H1 (cell line): ENCODE data around the gene UBXN11. TPM values are rescaled to one million over a fixed set of nuclear protein-coding genes. Genes with fewer than 3 reads are reported as not detected.

Experiments
- CTCF ChIA-PET: fragments of 300-600 bp; sonication (Branson Sonifier 250); formaldehyde crosslinking; loops from one replicate; lab custom pipeline; 2021; ENCODE audit not compliant: partially characterized antibody; lab: Charles Lee
- POLR2A ChIA-PET: fragments of 300-600 bp; sonication (Branson Sonifier 250); formaldehyde crosslinking; loops from one replicate; lab custom pipeline; 2021; ENCODE audit warnings: inconsistent platforms; ENCODE audit not compliant: partially characterized antibody; lab: Charles Lee
- DNase-seq, 2 experiments: peaks; one replicate each; pipeline versions ENCODE4 v3.0.0 to v3.0.0-alpha.2; 2010 to 2022; ENCODE audit warnings: low spot score in 2 of 2, low read depth in 1 of 2, mixed read lengths in 1 of 2
- FAIRE-seq: peaks from 2 replicates; lab custom pipeline; 2011; peaks lifted over from hg19 to GRCh38; lab: Jason Lieb, UNC
- H2AFZ ChIP-seq: 2 replicates; pipeline ENCODE4 v1.8.1; 2012; ENCODE audit warnings: low read length, inconsistent platforms
- H2AK5ac ChIP-seq: 2 replicates; pipeline ENCODE4 v1.6.1; 2013; ENCODE audit warnings: low read depth, low read length
- H2BK120ac ChIP-seq: replicated peaks from 2 replicates; pipeline ENCODE3; 2013; ENCODE audit warnings: low read depth, low read length, inconsistent platforms
- H2BK12ac ChIP-seq: 2 replicates; pipeline ENCODE4 v1.6.1; 2013; ENCODE audit warnings: low read depth, low read length
- H2BK15ac ChIP-seq: 2 replicates; pipeline ENCODE4 v1.6.1; 2013; ENCODE audit warnings: low read length
- H2BK20ac ChIP-seq: 2 replicates; pipeline ENCODE4 v1.6.1; 2013; ENCODE audit warnings: low read length
- H2BK5ac ChIP-seq: 2 replicates; pipeline ENCODE4 v1.6.1; 2013; ENCODE audit warnings: low read depth, low read length
- H3K14ac ChIP-seq: 2 replicates; pipeline ENCODE4 v1.6.1; 2013; ENCODE audit warnings: inconsistent platforms; ENCODE audit not compliant: insufficient read length
- H3K18ac ChIP-seq: 2 replicates; pipeline ENCODE4 v1.6.1; 2013; ENCODE audit warnings: low read length; ENCODE audit errors: extremely low read depth
- H3K23ac ChIP-seq: 2 replicates; pipeline ENCODE4 v1.6.1; 2013; ENCODE audit warnings: inconsistent platforms; ENCODE audit not compliant: insufficient read length
- H3K23me2 ChIP-seq: 2 replicates; pipeline ENCODE4 v1.6.1; 2013; ENCODE audit warnings: low read depth, low read length
- H3K27ac ChIP-seq: 2 replicates; pipeline ENCODE4 v1.6.1; 2011; ENCODE audit warnings: low read depth, low read length, inconsistent platforms
- H3K27me3 ChIP-seq, 4 experiments: replicated peaks in 1 of 4; 1 replicate in 1 of 4; 2 replicates in 3 of 4; pipeline versions ENCODE4 v1.6.1 to v1.8.1; 2011 to 2013; ENCODE audit warnings: low read length in 3 of 4, mild to moderate bottlenecking in 3 of 4, inconsistent platforms in 2 of 4, mixed read lengths in 2 of 4, moderate library complexity in 1 of 4; ENCODE audit not compliant: control insufficient read depth in 3 of 4, insufficient read depth in 3 of 4; ENCODE audit errors: extremely low read depth in 1 of 4
- H3K36me3 ChIP-seq, 4 experiments: 2 replicates each; pipeline versions ENCODE4 v1.6.1 to v1.8.1; 2011 to 2013; ENCODE audit warnings: mild to moderate bottlenecking in 4 of 4, low read length in 3 of 4, moderate library complexity in 2 of 4, control low read depth in 1 of 4, inconsistent platforms in 1 of 4; ENCODE audit not compliant: insufficient read depth in 4 of 4, control insufficient read depth in 2 of 4
- H3K4ac ChIP-seq: replicated peaks from 2 replicates; pipeline ENCODE3; 2013; ENCODE audit warnings: low read length, low read depth, mixed read lengths, inconsistent platforms; ENCODE audit not compliant: insufficient read length
- H3K4me1 ChIP-seq, 4 experiments: replicated peaks in 1 of 4; 1 replicate in 1 of 4; 2 replicates in 3 of 4; pipeline versions ENCODE4 v1.6.1 to v1.8.1; 2011 to 2013; ENCODE audit warnings: low read length in 3 of 4, inconsistent platforms in 2 of 4, mixed read lengths in 1 of 4; ENCODE audit not compliant: insufficient read depth in 4 of 4, control insufficient read depth in 3 of 4
- H3K4me2 ChIP-seq, 2 experiments: 2 replicates each; pipeline versions ENCODE4 v1.6.1 to v1.8.1; 2011 to 2013; ENCODE audit warnings: low read depth in 2 of 2, low read length in 2 of 2, control low read depth in 1 of 2, inconsistent platforms in 1 of 2, mild to moderate bottlenecking in 1 of 2; ENCODE audit not compliant: insufficient read depth in 1 of 2
- H3K4me3 ChIP-seq, 4 experiments: fragments of 200-600, 300-600 bp in 1 of 4; sonication (generic), shearing (Covaris generic), sonication (Bioruptor Twin) in 1 of 4; 2 replicates each; pipeline versions ENCODE4 v1.5.1 to v1.8.1; 2011 to 2016; ENCODE audit warnings: low read length in 4 of 4, low read depth in 3 of 4, control low read depth in 2 of 4, inconsistent platforms in 2 of 4, mild to moderate bottlenecking in 2 of 4, mixed read lengths in 1 of 4, moderate library complexity in 1 of 4; ENCODE audit not compliant: insufficient read depth in 2 of 4; ENCODE audit errors: extremely low read depth in 1 of 4
- H3K56ac ChIP-seq: replicated peaks from 2 replicates; pipeline ENCODE3; 2013; ENCODE audit warnings: low read depth, mild to moderate bottlenecking, mixed read lengths, low read length, inconsistent platforms; ENCODE audit not compliant: insufficient read length
- H3K79me1 ChIP-seq: 2 replicates; pipeline ENCODE4 v1.6.1; 2013; ENCODE audit warnings: low read depth, low read length, control low read depth
- H3K79me2 ChIP-seq, 2 experiments: 2 replicates each; pipeline versions ENCODE4 v1.6.1 to v1.8.1; 2012 to 2013; ENCODE audit warnings: low read length in 2 of 2, mild to moderate bottlenecking in 2 of 2, inconsistent platforms in 1 of 2; ENCODE audit not compliant: insufficient read depth in 2 of 2, control insufficient read depth in 1 of 2
- H3K9ac ChIP-seq, 4 experiments: replicated peaks in 1 of 4; 1 replicate in 1 of 4; 2 replicates in 3 of 4; pipeline versions ENCODE4 v1.6.1 to v1.8.1; 2011 to 2013; ENCODE audit warnings: low read depth in 3 of 4, low read length in 3 of 4, control low read depth in 2 of 4, mild to moderate bottlenecking in 2 of 4, moderate library complexity in 2 of 4, inconsistent platforms in 1 of 4; ENCODE audit errors: extremely low read depth in 1 of 4
- H3K9me3 ChIP-seq, 2 experiments: 2 replicates each; pipeline versions ENCODE4 v1.6.1 to v1.8.1; 2012 to 2013; ENCODE audit warnings: mild to moderate bottlenecking in 2 of 2, moderate library complexity in 2 of 2, control low read depth in 1 of 2, inconsistent platforms in 1 of 2, low read depth in 1 of 2, low read length in 1 of 2, mixed read lengths in 1 of 2; ENCODE audit not compliant: insufficient read depth in 2 of 2
- H4K20me1 ChIP-seq, 2 experiments: replicated peaks in 1 of 2; 2 replicates each; pipeline versions ENCODE3 to v1.8.1; 2011 to 2013; ENCODE audit warnings: inconsistent platforms in 2 of 2, low read length in 2 of 2, mild to moderate bottlenecking in 1 of 2; ENCODE audit not compliant: insufficient read depth in 2 of 2, control insufficient read depth in 1 of 2
- H4K5ac ChIP-seq: 2 replicates; pipeline ENCODE4 v1.6.1; 2013; ENCODE audit warnings: low read length, low read depth, mixed read lengths, inconsistent platforms; ENCODE audit not compliant: insufficient read length
- H4K8ac ChIP-seq: 2 replicates; pipeline ENCODE4 v1.8.0; 2013; ENCODE audit warnings: mild to moderate bottlenecking, moderate library complexity, low read length, inconsistent platforms; ENCODE audit not compliant: insufficient read depth; ENCODE audit errors: extremely low read depth
- H4K91ac ChIP-seq: replicated peaks from 2 replicates; pipeline ENCODE3; 2013; ENCODE audit warnings: low read length, mixed read lengths, inconsistent platforms; ENCODE audit not compliant: insufficient read length
- CEBPB ChIP-seq: IDR thresholded peaks from 2 replicates; pipeline ENCODE4 v1.6.1; 2012; ENCODE audit warnings: low read depth, low read length
- CHD2 ChIP-seq: IDR thresholded peaks from 2 replicates; pipeline ENCODE4 v1.6.1; 2012; ENCODE audit warnings: low read length, improper control_type of control experiment
- EGR1 ChIP-seq: IDR thresholded peaks from 2 replicates; pipeline ENCODE4 v1.6.1; 2011; ENCODE audit warnings: low read depth, low read length, borderline replicate concordance
- EP300 ChIP-seq, 2 experiments: IDR thresholded peaks; 1 replicate in 1 of 2; 2 replicates in 1 of 2; pipeline ENCODE4 v1.6.1; 2011 to 2012; ENCODE audit warnings: low read depth in 2 of 2, low read length in 2 of 2, mild to moderate bottlenecking in 2 of 2, borderline replicate concordance in 1 of 2, inconsistent platforms in 1 of 2, moderate library complexity in 1 of 2
- GTF2F1 ChIP-seq: IDR thresholded peaks from 2 replicates; pipeline ENCODE4 v1.6.1; 2012; ENCODE audit warnings: low read depth, low read length, improper control_type of control experiment, borderline replicate concordance
- SP1 ChIP-seq: IDR thresholded peaks from 2 replicates; pipeline ENCODE4 v1.6.1; 2011; ENCODE audit warnings: low read depth, low read length
- SP2 ChIP-seq: IDR thresholded peaks from 2 replicates; pipeline ENCODE4 v1.6.1; 2012; ENCODE audit warnings: mild to moderate bottlenecking, low read length, inconsistent platforms
- WGBS, 2 experiments: shearing (Covaris generic) in 1 of 2; methylation state at CpG; one replicate each; pipeline versions ENCODE4 v1.1.6 to v1.1.7; 2013 to 2015; ENCODE audit warnings: low lambda C conversion rate in 2 of 2, mixed read lengths in 2 of 2, inconsistent platforms in 1 of 2, low coverage in 1 of 2, missing lambda C conversion rate in 1 of 2; ENCODE audit not compliant: insufficient replicate concordance in 2 of 2, insufficient coverage in 1 of 2, insufficient read length in 1 of 2; ENCODE audit errors: extremely low coverage in 1 of 2, missing lambda C conversion rate in 1 of 2; 5-methylcytosine and 5-hydroxymethylcytosine counted together
- polyA plus RNA-seq, 7 experiments: library from polyadenylated mRNA; depleted of rRNA in 3 of 7; stranded (reverse) in 5 of 7; unstranded in 2 of 7; fragments of >200 nt in 5 of 7; fragments of 200-250 nt in 2 of 7; gene quantifications; 1 replicate in 5 of 7; 2 replicates in 1 of 7; 4 replicates in 1 of 7; pipeline versions ENCODE4 v1.2.1 to v1.2.3, GENCODE V29; 2011 to 2013; ENCODE audit warnings: missing spikeins in 2 of 7, mixed read lengths in 2 of 7
- total RNA-seq: library from RNA; stranded (reverse); fragmentation: NEBNext Ultra II Directional; extraction: Animal tissue kit (Norgen Biotek cat#: 25700); gene quantifications from 2 replicates; pipeline ENCODE4 v1.2.1, GENCODE V29; 2021
- TF ChIP-seq, protein P1 (sequence below): IDR thresholded peaks from 2 replicates; pipeline ENCODE4 v1.6.1; 2012; ENCODE audit warnings: low read length, inconsistent platforms
- TF ChIP-seq, protein P2 (sequence below): IDR thresholded peaks from 2 replicates; pipeline ENCODE4 v1.6.1; 2011; ENCODE audit warnings: low read length, improper control_type of control experiment

Gene UBXN11
- total and polyA plus RNA-seq, 2 of the 8 experiments (the other 6 are each of a cell fraction or from before 2014, with no cell fraction given): 6.3 to 10.4 TPM

DNA sequence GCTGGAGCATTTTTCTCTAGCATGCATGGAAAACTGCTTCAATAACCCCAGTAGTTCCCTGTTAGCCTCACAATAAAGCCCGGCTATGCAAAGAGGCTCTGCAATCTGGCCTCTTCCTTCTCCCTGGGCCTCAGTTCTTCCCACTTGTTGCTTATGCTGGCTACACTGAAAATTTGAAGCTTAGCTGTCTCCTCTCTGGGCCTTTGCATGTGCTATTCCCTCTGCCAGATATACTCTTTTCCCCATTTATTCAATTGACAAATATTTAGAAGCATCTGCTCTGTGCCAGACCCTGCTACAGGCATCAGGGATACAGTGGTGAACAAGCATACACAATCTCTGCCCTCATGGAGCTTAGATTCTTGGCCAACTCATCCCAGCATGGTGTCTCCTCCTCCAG, 32.2 kb upstream of the UBXN11 start:
- Histone ChIP-seq H2BK20ac (no peak overlapping the region), H2BK15ac (no peak overlapping the region), H3K23ac (no peak overlapping the region), H2AFZ (no peak overlapping the region), H3K27me3 (peaks cover 0 to 11% (median 5%) of the 10 kb centered on the region in 4 experiments; a peak in 5 of 7 replicates), H4K20me1 (no peaks in the 10 kb centered on the region), H3K4me2 (no peak overlapping the region), H4K5ac (no peak overlapping the region), H3K36me3 (no peaks in the 10 kb centered on the region), H3K4ac (no peak overlapping the region), H3K4me1 (peaks cover 3 to 12% (median 6%) of the 10 kb centered on the region in 4 experiments), H4K91ac (no peak overlapping the region), H3K79me2 (no peaks in the 10 kb centered on the region), H2BK12ac (0 out of 2 replicates have a peak overlapping the region, but pooled peaks have one; percentile 2), H4K8ac (no peak overlapping the region), H3K18ac (no peak overlapping the region), H3K9ac (no peak overlapping the region), H3K27ac (no peak overlapping the region), H2BK5ac (no peak overlapping the region), H2BK120ac (no peak overlapping the region), H3K9me3 (no peaks in the 10 kb centered on the region), H3K56ac (no peak overlapping the region), H2AK5ac (no peak overlapping the region), H3K14ac (no peak overlapping the region), H3K79me1 (no peaks in the 10 kb centered on the region), H3K23me2 (peaks cover 8% of the 10 kb centered on the region; the same call in 1 of the 2 replicates), H3K4me3 (no peak overlapping the region)
- CTCF ChIA-PET: interaction anchor here (0.6 to 57.0 kb wide), 15 partner anchors 9 to 482 kb away, joined by 3 to 1530 read pairs (median 4); partner anchors contain the start of genes SH3BGRL3 and UBXN11
- no peak for DNase-seq
- POLR2A ChIA-PET: interaction anchor here (4.4 to 6.1 kb wide), 2 partner anchors 10 to 73 kb away, joined by 32 to 44 read pairs; partner anchors contain the start of gene LIN28A
- 86% methylated on average over 1 of the region's 1 CpG; no CpG with 5 or more reads in 1 of the 2 experiments for WGBS, 2 experiments
- FAIRE-seq: no peak
- TF ChIP-seq GTF2F1: no peak
- no peak for TF ChIP-seq CEBPB
- TF ChIP-seq, protein P1, sequence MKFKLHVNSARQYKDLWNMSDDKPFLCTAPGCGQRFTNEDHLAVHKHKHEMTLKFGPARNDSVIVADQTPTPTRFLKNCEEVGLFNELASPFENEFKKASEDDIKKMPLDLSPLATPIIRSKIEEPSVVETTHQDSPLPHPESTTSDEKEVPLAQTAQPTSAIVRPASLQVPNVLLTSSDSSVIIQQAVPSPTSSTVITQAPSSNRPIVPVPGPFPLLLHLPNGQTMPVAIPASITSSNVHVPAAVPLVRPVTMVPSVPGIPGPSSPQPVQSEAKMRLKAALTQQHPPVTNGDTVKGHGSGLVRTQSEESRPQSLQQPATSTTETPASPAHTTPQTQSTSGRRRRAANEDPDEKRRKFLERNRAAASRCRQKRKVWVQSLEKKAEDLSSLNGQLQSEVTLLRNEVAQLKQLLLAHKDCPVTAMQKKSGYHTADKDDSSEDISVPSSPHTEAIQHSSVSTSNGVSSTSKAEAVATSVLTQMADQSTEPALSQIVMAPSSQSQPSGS: no peak
- TF ChIP-seq, protein P2, sequence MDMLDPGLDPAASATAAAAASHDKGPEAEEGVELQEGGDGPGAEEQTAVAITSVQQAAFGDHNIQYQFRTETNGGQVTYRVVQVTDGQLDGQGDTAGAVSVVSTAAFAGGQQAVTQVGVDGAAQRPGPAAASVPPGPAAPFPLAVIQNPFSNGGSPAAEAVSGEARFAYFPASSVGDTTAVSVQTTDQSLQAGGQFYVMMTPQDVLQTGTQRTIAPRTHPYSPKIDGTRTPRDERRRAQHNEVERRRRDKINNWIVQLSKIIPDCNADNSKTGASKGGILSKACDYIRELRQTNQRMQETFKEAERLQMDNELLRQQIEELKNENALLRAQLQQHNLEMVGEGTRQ: no peak
- TF ChIP-seq EP300 (IDR thresholded peaks at IDR 0.05; ENCODE audit: borderline replicate concordance in 1 of 2, low read depth in 2 of 2, low read length in 2 of 2): no peak
- TF ChIP-seq SP2: no peak
- no peak for TF ChIP-seq SP1
- no peak for TF ChIP-seq EGR1
- no peak for TF ChIP-seq CHD2
